Breast epithelium (tissue), 4 donors: ENCODE data around the gene NEK8. TPM values are rescaled to one million over a fixed set of nuclear protein-coding genes. Genes with fewer than 3 reads are reported as not detected.

Source experiments
- DNase-seq, 2 donors: peaks; one replicate each; pipeline ENCODE4 v3.0.0-alpha.2; 2019; ENCODE audit warnings: low spot score in 2 of 2
- H3K27ac ChIP-seq, 2 donors: fragments of 200-600 bp; sonication (generic) in 1 of 2; one replicate each; pipeline ENCODE4 v1.5.1; 2016 to 2019; ENCODE audit warnings: mild to moderate bottlenecking in 1 of 2
- H3K27me3 ChIP-seq, 2 donors: fragments of 200-600 bp; sonication (generic) in 1 of 2; one replicate each; pipeline versions ENCODE4 v1.5.1 to v1.6.0; 2017 to 2019; ENCODE audit warnings: control low read depth in 1 of 2, mild to moderate bottlenecking in 1 of 2
- H3K36me3 ChIP-seq: fragments of 200-600 bp; one replicate; pipeline ENCODE4 v1.5.1; 2019
- H3K4me1 ChIP-seq, 2 donors: fragments of 200-600 bp; sonication (generic); one replicate each; pipeline ENCODE4 v1.5.1; 2016 to 2019; ENCODE audit warnings: control low read depth in 1 of 2
- H3K4me3 ChIP-seq, 3 donors: fragments of 200-600 bp; sonication (generic); 1 replicate in 2 of 3; 2 replicates in 1 of 3; pipeline ENCODE4 v1.5.1; 2016 to 2019; ENCODE audit warnings: mild to moderate bottlenecking in 3 of 3, moderate library complexity in 2 of 3
- H3K9me3 ChIP-seq, 2 donors: fragments of 200-600 bp; sonication (generic) in 1 of 2; one replicate each; pipeline ENCODE4 v1.5.1; 2016 to 2019; ENCODE audit warnings: control low read depth in 1 of 2
- POLR2A ChIP-seq: fragments of 450-650 bp; IDR thresholded peaks from one replicate; pipeline ENCODE4 v1.6.1; 2016; ENCODE audit warnings: antibody characterized with exemption, mild to moderate bottlenecking, moderate library complexity
- POLR2AphosphoS5 ChIP-seq, 3 donors: sonication (generic); formaldehyde crosslinking; IDR thresholded peaks; one replicate each; pipeline ENCODE4 v1.6.1; 2017; ENCODE audit warnings: antibody characterized with exemption in 3 of 3
- intact Hi-C: fragments of 100-400 bp; cut with DNase I; formaldehyde crosslinking; loops from one replicate; pipeline ENCODE4 v1.15.1; 2023; ENCODE audit warnings: low total_unique reads
- total RNA-seq, 3 donors: library from RNA; depleted of rRNA; stranded (reverse); fragments of >200 nt; gene quantifications; one replicate each; pipeline ENCODE4 v1.1.0, GENCODE V29; 2016
- TF ChIP-seq, protein P1 (sequence below), 3 donors: fragments of 450-650 bp; IDR thresholded peaks; one replicate each; pipeline ENCODE4 v1.5.1; 2016 to 2017; ENCODE audit warnings: antibody characterized with exemption in 3 of 3, mild to moderate bottlenecking in 3 of 3, moderate library complexity in 3 of 3

The NEK8 gene
- 1 to 10 TPM; 2.9 to 5.3 (median 2.9) TPM for total RNA-seq

DNA sequence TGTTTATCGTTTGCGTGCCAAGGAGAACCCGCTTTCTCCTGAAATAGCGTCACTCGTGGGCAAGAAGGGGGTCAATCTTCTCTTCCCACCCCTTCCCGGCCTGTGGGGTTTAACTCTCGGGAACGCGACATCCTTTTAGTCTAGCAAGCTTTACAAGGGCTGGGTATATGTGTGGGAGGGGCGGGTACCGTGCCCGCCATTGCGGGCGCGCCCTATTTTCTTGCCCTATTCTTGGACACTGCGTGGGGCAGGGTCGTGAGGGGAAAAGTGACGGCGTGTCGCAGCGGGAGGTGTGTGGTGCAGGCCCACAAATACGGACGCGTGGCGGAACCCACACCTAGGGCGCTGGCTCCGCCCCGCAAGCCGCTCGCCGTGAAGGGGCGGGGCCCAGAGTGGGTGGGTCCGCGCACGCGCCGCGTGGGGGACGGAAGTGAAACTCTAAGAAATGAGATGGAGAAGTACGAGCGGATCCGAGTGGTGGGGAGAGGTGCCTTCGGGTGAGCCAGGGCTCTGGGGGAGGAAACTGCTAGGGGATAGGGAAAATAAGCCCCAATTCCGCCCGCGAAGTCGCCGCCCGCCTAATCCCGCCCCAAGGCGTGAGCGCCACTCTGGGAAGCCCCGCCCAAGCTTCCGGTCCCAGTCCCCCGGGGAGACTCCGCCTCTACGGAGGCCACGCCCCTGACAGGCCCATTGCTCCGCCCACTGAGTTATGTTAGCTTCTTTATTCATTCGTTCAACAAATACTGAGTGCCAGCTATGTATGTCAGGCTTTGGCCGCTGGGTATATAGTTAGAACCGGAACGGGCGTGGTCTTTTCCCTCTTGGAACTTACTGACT lies at the start of gene NEK8:
TSS of gene NEK8 (plus strand) at position 425 of the 837 bp plus-strand sequence. CDS start at position 451, 26 bp downstream.
- peaks cover 3 to 12% of the 10 kb centered on the region in 2 donors for H3K4me1 ChIP-seq
- H3K9me3 ChIP-seq: no peaks in the 10 kb centered on the region
- H3K27me3 ChIP-seq: no peaks in the 10 kb centered on the region
- TF ChIP-seq, protein P1, sequence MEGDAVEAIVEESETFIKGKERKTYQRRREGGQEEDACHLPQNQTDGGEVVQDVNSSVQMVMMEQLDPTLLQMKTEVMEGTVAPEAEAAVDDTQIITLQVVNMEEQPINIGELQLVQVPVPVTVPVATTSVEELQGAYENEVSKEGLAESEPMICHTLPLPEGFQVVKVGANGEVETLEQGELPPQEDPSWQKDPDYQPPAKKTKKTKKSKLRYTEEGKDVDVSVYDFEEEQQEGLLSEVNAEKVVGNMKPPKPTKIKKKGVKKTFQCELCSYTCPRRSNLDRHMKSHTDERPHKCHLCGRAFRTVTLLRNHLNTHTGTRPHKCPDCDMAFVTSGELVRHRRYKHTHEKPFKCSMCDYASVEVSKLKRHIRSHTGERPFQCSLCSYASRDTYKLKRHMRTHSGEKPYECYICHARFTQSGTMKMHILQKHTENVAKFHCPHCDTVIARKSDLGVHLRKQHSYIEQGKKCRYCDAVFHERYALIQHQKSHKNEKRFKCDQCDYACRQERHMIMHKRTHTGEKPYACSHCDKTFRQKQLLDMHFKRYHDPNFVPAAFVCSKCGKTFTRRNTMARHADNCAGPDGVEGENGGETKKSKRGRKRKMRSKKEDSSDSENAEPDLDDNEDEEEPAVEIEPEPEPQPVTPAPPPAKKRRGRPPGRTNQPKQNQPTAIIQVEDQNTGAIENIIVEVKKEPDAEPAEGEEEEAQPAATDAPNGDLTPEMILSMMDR (IDR thresholded peaks at IDR 0.05): peak in 1 of 3 donors; percentile 8
- peak; percentile 72 for TF ChIP-seq POLR2A
- peak; percentile 29 to 75 (median 75) for TF ChIP-seq POLR2AphosphoS5 (IDR thresholded peaks at IDR 0.05)
- no peaks in the 10 kb centered on the region for H3K36me3 ChIP-seq
- peak within 1 kb of the TSS; percentile 99 for H3K27ac ChIP-seq
- H3K4me3 ChIP-seq: peak within 1 kb of the TSS; percentile 74 to 83 (median 77)
- DNase-seq: peak; percentile 98 to 99
- intact Hi-C loops: no loop called here

DNA sequence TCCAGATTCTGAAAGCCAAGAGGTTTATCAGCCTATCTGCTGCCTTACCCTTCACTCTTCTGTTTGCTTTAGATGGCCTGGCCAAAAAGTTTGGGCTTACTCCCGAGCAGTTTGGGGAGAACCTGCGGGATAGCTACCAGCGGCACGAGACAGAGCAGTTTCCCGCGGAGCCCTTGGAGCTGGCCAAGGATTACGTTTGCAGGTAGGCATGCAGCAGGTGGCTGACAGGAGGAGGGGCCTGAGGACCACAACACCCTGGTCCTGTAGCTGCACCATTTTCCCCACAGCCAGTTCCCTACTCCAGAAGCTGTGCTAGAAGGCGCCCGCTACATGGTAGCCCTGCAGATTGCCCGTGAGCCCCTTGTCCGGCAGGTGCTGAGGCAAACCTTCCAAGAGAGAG lies 45.9 kb upstream of the NEK8 start:
- no peaks in the 10 kb centered on the region for H3K27me3 ChIP-seq
- intact Hi-C loops: no loop called here
- no peak for DNase-seq
- TF ChIP-seq, protein P1 (IDR thresholded peaks at IDR 0.05): no peak
- TF ChIP-seq POLR2A (no peak), POLR2AphosphoS5 (IDR thresholded peaks at IDR 0.05) (no peak)
- peaks cover 42% of the 10 kb centered on the region for H3K36me3 ChIP-seq
- H3K9me3 ChIP-seq: no peaks in the 10 kb centered on the region
- H3K27ac ChIP-seq: no peak overlapping the region
- no peaks in the 10 kb centered on the region for H3K4me1 ChIP-seq
- H3K4me3 ChIP-seq: no peak overlapping the region

DNA sequence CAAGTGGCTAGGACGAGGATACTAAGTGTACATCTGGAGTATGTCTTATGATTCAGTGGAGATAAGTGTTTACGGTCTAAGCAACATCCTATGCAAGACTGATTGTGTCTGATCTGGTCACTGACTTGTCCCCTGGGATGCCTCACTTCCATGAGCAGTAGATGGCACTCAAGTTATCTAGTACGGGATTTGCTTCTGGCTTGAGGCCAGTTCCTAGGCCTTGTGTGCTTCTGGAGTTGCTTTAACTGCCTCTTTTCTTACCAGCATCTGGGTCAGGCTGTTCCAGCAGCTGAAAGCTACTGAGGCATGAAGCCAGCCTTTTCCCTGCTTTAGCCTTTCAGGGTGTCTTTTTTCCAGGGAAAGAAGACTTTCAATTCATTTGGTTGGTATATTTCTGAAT lies 43.6 kb upstream of the NEK8 start:
- no peaks in the 10 kb centered on the region for H3K27me3 ChIP-seq
- intact Hi-C loops: no loop called here
- H3K36me3 ChIP-seq: peaks cover 28% of the 10 kb centered on the region
- DNase-seq: no peak
- H3K27ac ChIP-seq: no peak overlapping the region
- H3K4me1 ChIP-seq: no peaks in the 10 kb centered on the region
- no peaks in the 10 kb centered on the region for H3K9me3 ChIP-seq
- no peak overlapping the region for H3K4me3 ChIP-seq
- TF ChIP-seq, protein P1 (IDR thresholded peaks at IDR 0.05): no peak
- TF ChIP-seq POLR2A (no peak), POLR2AphosphoS5 (IDR thresholded peaks at IDR 0.05) (no peak)

DNA sequence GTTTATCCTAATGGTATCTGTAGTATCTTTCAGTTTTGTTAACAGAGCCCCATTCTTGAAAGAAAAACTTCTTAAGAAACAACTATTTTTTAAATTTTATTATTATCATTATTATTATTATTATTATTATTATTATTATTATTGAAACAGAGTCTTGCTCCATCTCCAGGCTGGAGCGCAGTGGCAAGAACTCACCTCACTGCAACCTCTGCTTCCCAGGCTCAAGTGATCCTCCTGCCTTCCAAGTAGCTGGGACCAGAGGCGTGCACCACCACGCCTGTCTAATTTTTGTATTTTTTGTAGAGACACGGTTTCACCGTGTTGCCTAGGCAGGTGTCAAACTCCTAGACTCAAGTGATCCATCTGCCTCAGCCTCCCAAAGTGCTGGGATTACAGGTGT lies 43.2 kb upstream of the NEK8 start:
- intact Hi-C loops: no loop called here
- Histone ChIP-seq H3K36me3 (peaks cover 32% of the 10 kb centered on the region), H3K27me3 (no peaks in the 10 kb centered on the region), H3K4me3 (no peak overlapping the region), H3K9me3 (no peaks in the 10 kb centered on the region), H3K27ac (no peak overlapping the region), H3K4me1 (no peaks in the 10 kb centered on the region)
- DNase-seq: no peak
- no peak for TF ChIP-seq POLR2A
- TF ChIP-seq, protein P1 (IDR thresholded peaks at IDR 0.05): no peak
- no peak for TF ChIP-seq POLR2AphosphoS5 (IDR thresholded peaks at IDR 0.05)

DNA sequence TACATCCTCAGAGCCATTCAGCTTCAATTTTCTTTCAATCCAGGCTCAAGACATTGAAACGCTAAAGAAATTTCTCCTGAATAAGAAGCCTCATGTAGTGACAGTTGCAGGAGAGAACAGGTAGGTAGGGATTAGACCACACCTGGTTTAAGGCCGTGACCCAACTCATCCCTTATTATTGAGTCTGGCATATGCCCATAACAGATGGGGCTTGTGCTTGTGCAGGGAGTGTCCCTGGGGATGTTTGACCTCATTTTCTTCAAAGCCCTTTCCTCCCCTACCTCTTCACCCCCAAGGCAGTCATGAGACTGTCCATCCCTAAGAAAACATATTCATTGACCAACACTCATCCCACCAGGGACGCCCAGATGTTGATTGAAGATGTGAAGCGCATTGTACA lies 42.3 kb upstream of the NEK8 start:
- H3K4me1 ChIP-seq: no peaks in the 10 kb centered on the region
- intact Hi-C loops: no loop called here
- H3K27ac ChIP-seq: no peak overlapping the region
- peaks cover 37% of the 10 kb centered on the region for H3K36me3 ChIP-seq
- no peaks in the 10 kb centered on the region for H3K27me3 ChIP-seq
- H3K4me3 ChIP-seq: no peak overlapping the region
- TF ChIP-seq, protein P1 (IDR thresholded peaks at IDR 0.05): no peak
- TF ChIP-seq POLR2A (no peak), POLR2AphosphoS5 (IDR thresholded peaks at IDR 0.05) (no peak)
- DNase-seq: no peak
- no peaks in the 10 kb centered on the region for H3K9me3 ChIP-seq
